ENCODE data around the gene C5orf46.

C5orf46 gene

GRCh38 chr5:147887026-147887627 lies 19.2 kb downstream of the C5orf46 start:
- no peak overlapping the region for H3K4me3 ChIP-seq (replicated peaks in 1 of 2; ENCODE audit: low read depth in 2 of 2, low read length in 2 of 2)
- TF ChIP-seq CTCF (IDR thresholded peaks at IDR 0.05; ENCODE audit: low read depth, low read length), result peak; percentile 48
- DNase-seq (ENCODE audit: low read depth in 2 of 2), result peak; percentile 46 to 75

GRCh38 chr5:147882586-147883313 lies 23.6 kb downstream of the C5orf46 start:
- no peak for TF ChIP-seq CTCF (IDR thresholded peaks at IDR 0.05; ENCODE audit: low read depth, low read length)
- DNase-seq (ENCODE audit: low read depth in 2 of 2), result no peak
- H3K4me3 ChIP-seq (replicated peaks in 1 of 2; ENCODE audit: low read depth in 2 of 2, low read length in 2 of 2), result no peak overlapping the region

- TF ChIP-seq CTCF (IDR thresholded peaks at IDR 0.05; ENCODE audit: low read depth, low read length), result no peak
- H3K4me3 ChIP-seq (replicated peaks in 1 of 2; ENCODE audit: low read depth in 2 of 2, low read length in 2 of 2), result no peak overlapping the region
- no peak for DNase-seq (ENCODE audit: low read depth in 2 of 2)
Observed at GRCh38 chr5:147880487-147880886, 25.9 kb downstream of the C5orf46 start.

- no peak for DNase-seq (ENCODE audit: low read depth in 2 of 2)
- TF ChIP-seq CTCF (IDR thresholded peaks at IDR 0.05; ENCODE audit: low read depth, low read length), result no peak
- H3K4me3 ChIP-seq (replicated peaks in 1 of 2; ENCODE audit: low read depth in 2 of 2, low read length in 2 of 2), result no peak overlapping the region
Observed at GRCh38 chr5:147879784-147880183, 26.6 kb downstream of the C5orf46 start.

GRCh38 chr5:147878066-147878759 lies 28.1 kb downstream of the C5orf46 start, which contains the start of gene SCGB3A2:
TSS of gene SCGB3A2 (plus strand) at chr5:147878711. CDS start at chr5:147878804, 93 bp downstream.
- no peak within 1 kb of the TSS for H3K4me3 ChIP-seq (replicated peaks in 1 of 2; ENCODE audit: low read depth in 2 of 2, low read length in 2 of 2)
- TF ChIP-seq CTCF (IDR thresholded peaks at IDR 0.05; ENCODE audit: low read depth, low read length), result no peak
- no peak for DNase-seq (ENCODE audit: low read depth in 2 of 2)

- H3K4me3 ChIP-seq (replicated peaks in 1 of 2; ENCODE audit: low read depth in 2 of 2, low read length in 2 of 2), result no peak overlapping the region
- no peak for TF ChIP-seq CTCF (IDR thresholded peaks at IDR 0.05; ENCODE audit: low read depth, low read length)
- DNase-seq (ENCODE audit: low read depth in 2 of 2), result no peak
Observed at GRCh38 chr5:147876626-147877025, 29.7 kb downstream of the C5orf46 start.

Measured in cardiac fibroblast (primary cell).